A549 (cell line): Measurements from ENCODE around the gene ZC3HAV1. TPM values are rescaled to one million over a fixed set of nuclear protein-coding genes. Genes with fewer than 3 reads are reported as not detected.

Experiments used
- CBX2 ChIP-seq: fragments of 200-600 bp; sonication (generic); IDR thresholded peaks from 2 replicates; pipeline ENCODE4 v1.6.1; 2016; ENCODE audit warnings: low read depth, mild to moderate bottlenecking, borderline replicate concordance
- CBX8 ChIP-seq: fragments of 200-600 bp; sonication (generic); IDR thresholded peaks from 2 replicates; pipeline ENCODE4 v1.6.1; 2016
- EHMT2 ChIP-seq: fragments of 200-600 bp; sonication (generic); IDR thresholded peaks from 2 replicates; pipeline ENCODE4 v1.6.1; 2016; ENCODE audit warnings: antibody characterized with exemption, low read depth, mild to moderate bottlenecking, moderate library complexity
- EP300 ChIP-seq, 2 experiments: fragments of >200 bp; sonication (Bioruptor Twin); formaldehyde crosslinking; IDR thresholded peaks; 2 replicates in 1 of 2; 3 replicates in 1 of 2; pipeline ENCODE4 v1.6.1; 2016 to 2017
- ESRRA ChIP-seq: fragments of 150-350 bp; IDR thresholded peaks from 2 replicates; pipeline ENCODE4 v1.6.1; 2014; ENCODE audit warnings: mild to moderate bottlenecking, low read length, borderline replicate concordance
- FOXS1 ChIP-seq: fragments of 250-450 bp; sonication (Bioruptor Pico); IDR thresholded peaks from 2 replicates; pipeline ENCODE4 v1.5.0; 2020; ENCODE audit warnings: mild to moderate bottlenecking, moderate library complexity
- HOXA7 ChIP-seq: fragments of 250-450 bp; sonication (Bioruptor Pico); IDR thresholded peaks from 2 replicates; pipeline ENCODE4 v1.5.0; 2020; ENCODE audit warnings: mild to moderate bottlenecking, moderate library complexity
- HOXB5 ChIP-seq: fragments of 250-450 bp; sonication (Bioruptor Pico); IDR thresholded peaks from 2 replicates; pipeline ENCODE4 v1.5.0; 2020; ENCODE audit warnings: mild to moderate bottlenecking, moderate library complexity
- JUN ChIP-seq, 2 experiments: fragments of >200 bp; sonication (Bioruptor Twin); formaldehyde crosslinking; IDR thresholded peaks; 2 replicates in 1 of 2; 3 replicates in 1 of 2; pipeline ENCODE4 v1.6.1; 2016 to 2017
- JUNB ChIP-seq: fragments of >200 bp; sonication (Bioruptor Twin); formaldehyde crosslinking; IDR thresholded peaks from 2 replicates; pipeline ENCODE4 v1.6.1; 2016
- KDM1A ChIP-seq: fragments of 200-600 bp; sonication (generic); IDR thresholded peaks from 2 replicates; pipeline ENCODE4 v1.6.1; 2016; ENCODE audit warnings: low read depth, mild to moderate bottlenecking
- KDM5A ChIP-seq: fragments of 200-600 bp; sonication (generic); IDR thresholded peaks from 2 replicates; pipeline ENCODE4 v1.6.1; 2016; ENCODE audit warnings: antibody characterized with exemption, mild to moderate bottlenecking
- MAFK ChIP-seq: fragments of 450-650 bp; IDR thresholded peaks from 2 replicates; pipeline ENCODE4 v1.6.1; 2014; ENCODE audit not compliant: partially characterized antibody
- PHF8 ChIP-seq: fragments of 200-600 bp; sonication (generic); IDR thresholded peaks from 2 replicates; pipeline ENCODE4 v1.6.1; 2016; ENCODE audit warnings: low read depth, mild to moderate bottlenecking, antibody characterized with exemption, moderate library complexity, borderline replicate concordance
- RARB ChIP-seq: fragments of 250-450 bp; sonication (Bioruptor Pico); IDR thresholded peaks from 2 replicates; pipeline ENCODE4 v1.8.0; 2021; ENCODE audit warnings: mild to moderate bottlenecking, moderate library complexity
- RFX5 ChIP-seq: fragments of 450-650 bp; IDR thresholded peaks from 2 replicates; pipeline ENCODE4 v1.7.1; 2014; ENCODE audit warnings: antibody characterized with exemption, mild to moderate bottlenecking, moderate library complexity
- RNF2 ChIP-seq: fragments of 200-600 bp; sonication (generic); IDR thresholded peaks from 2 replicates; pipeline ENCODE4 v1.6.1; 2016; ENCODE audit warnings: low read depth, mild to moderate bottlenecking, antibody characterized with exemption, moderate library complexity, borderline replicate concordance
- TFCP2L1 ChIP-seq: fragments of 250-450 bp; sonication (Bioruptor Pico); IDR thresholded peaks from 2 replicates; pipeline ENCODE4 v1.5.0; 2021; ENCODE audit warnings: mild to moderate bottlenecking
- TP53 ChIP-seq: fragments of 250-450 bp; sonication (Bioruptor Pico); IDR thresholded peaks from 2 replicates; pipeline ENCODE4 v1.5.0; 2021; ENCODE audit warnings: mild to moderate bottlenecking, moderate library complexity
- ZC3H11A ChIP-seq: fragments of 450-650 bp; IDR thresholded peaks from 2 replicates; pipeline ENCODE4 v1.6.1; 2014; ENCODE audit warnings: antibody characterized with exemption, mild to moderate bottlenecking
- ZFP36 ChIP-seq: fragments of 450-650 bp; IDR thresholded peaks from 2 replicates; pipeline ENCODE4 v1.6.1; 2014; ENCODE audit warnings: borderline replicate concordance; ENCODE audit not compliant: partially characterized antibody
- ZNF302 ChIP-seq: fragments of 250-450 bp; sonication (Bioruptor Pico); IDR thresholded peaks from 2 replicates; pipeline ENCODE4 v1.9.0; 2021; ENCODE audit warnings: inconsistent platforms, mild to moderate bottlenecking, moderate library complexity
- ZSCAN20 ChIP-seq: fragments of 250-450 bp; sonication (Bioruptor Pico); IDR thresholded peaks from 2 replicates; pipeline ENCODE4 v1.8.0; 2022; ENCODE audit warnings: mild to moderate bottlenecking, moderate library complexity
- polyA plus RNA-seq, 4 experiments: library from polyadenylated mRNA; depleted of rRNA in 3 of 4; stranded (reverse); fragments of >200 nt; fragmentation: RNase III in 1 of 4; extraction: RNeasy Plus Mini Kit Qiagen cat#74134 plus additional on column Dnase treatment in 1 of 4; gene quantifications; 2 replicates in 3 of 4; 3 replicates in 1 of 4; pipeline ENCODE4 v1.2.3, GENCODE V29; 2011 to 2017
- TF ChIP-seq, protein P1 (sequence below): fragments of >200 bp; sonication (Bioruptor Twin); formaldehyde crosslinking; IDR thresholded peaks from 3 replicates; pipeline ENCODE4 v1.6.1; 2016
- TF ChIP-seq, protein P2 (sequence below): IDR thresholded peaks from 2 replicates; pipeline ENCODE4 v1.6.1; 2012; ENCODE audit warnings: low read depth, borderline replicate concordance
- TF ChIP-seq, protein P3 (sequence below): fragments of 150-350 bp; IDR thresholded peaks from 2 replicates; pipeline ENCODE4 v1.6.1; 2014; ENCODE audit warnings: low read depth, mild to moderate bottlenecking, low read length
- TF ChIP-seq, protein P4 (sequence below): fragments of 200-600 bp; sonication (generic); IDR thresholded peaks from 2 replicates; pipeline ENCODE4 v1.6.1; 2016; ENCODE audit warnings: antibody characterized with exemption, mild to moderate bottlenecking, moderate library complexity
- TF ChIP-seq, protein P5 (sequence below): fragments of >200 bp; sonication (Bioruptor Twin); formaldehyde crosslinking; IDR thresholded peaks from 3 replicates; pipeline ENCODE4 v1.5.1; 2016

Gene ZC3HAV1
- polyA plus RNA-seq, 2 of the 4 experiments (the other 2 are of a cell fraction) = 22.2 to 32.1 TPM

GRCh38 chr7:139133335-139134139, 24.0 kb upstream of the ZC3HAV1 start (continued):
- TF ChIP-seq JUN (IDR thresholded peaks at IDR 0.05) = peak in 1 of 2 experiments; percentile 89; a peak in 3 of 5 replicates
- no peak for TF ChIP-seq JUNB
- TF ChIP-seq CBX8 = no peak
- TF ChIP-seq HOXB5 = peak; percentile 68; the same call in 1 of the 2 replicates
- TF ChIP-seq, protein P1, sequence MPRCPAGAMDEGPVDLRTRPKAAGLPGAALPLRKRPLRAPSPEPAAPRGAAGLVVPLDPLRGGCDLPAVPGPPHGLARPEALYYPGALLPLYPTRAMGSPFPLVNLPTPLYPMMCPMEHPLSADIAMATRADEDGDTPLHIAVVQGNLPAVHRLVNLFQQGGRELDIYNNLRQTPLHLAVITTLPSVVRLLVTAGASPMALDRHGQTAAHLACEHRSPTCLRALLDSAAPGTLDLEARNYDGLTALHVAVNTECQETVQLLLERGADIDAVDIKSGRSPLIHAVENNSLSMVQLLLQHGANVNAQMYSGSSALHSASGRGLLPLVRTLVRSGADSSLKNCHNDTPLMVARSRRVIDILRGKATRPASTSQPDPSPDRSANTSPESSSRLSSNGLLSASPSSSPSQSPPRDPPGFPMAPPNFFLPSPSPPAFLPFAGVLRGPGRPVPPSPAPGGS = peak; percentile 70; the same call in 1 of the 3 replicates
- TF ChIP-seq FOXS1 = peak; percentile 80; the same call in 1 of the 2 replicates
- TF ChIP-seq RNF2 = 0 out of 2 replicates have a peak, but pooled peaks have one; percentile 29
- no peak for TF ChIP-seq ZSCAN20 (CRISPR knock-in tag)
- no peak for TF ChIP-seq EHMT2
- TF ChIP-seq KDM1A = no peak
- TF ChIP-seq PHF8 = peak; percentile 74; the same call in 1 of the 2 replicates
- no peak for TF ChIP-seq MAFK
- TF ChIP-seq, protein P2, sequence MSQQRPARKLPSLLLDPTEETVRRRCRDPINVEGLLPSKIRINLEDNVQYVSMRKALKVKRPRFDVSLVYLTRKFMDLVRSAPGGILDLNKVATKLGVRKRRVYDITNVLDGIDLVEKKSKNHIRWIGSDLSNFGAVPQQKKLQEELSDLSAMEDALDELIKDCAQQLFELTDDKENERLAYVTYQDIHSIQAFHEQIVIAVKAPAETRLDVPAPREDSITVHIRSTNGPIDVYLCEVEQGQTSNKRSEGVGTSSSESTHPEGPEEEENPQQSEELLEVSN = peak; percentile 97
- TF ChIP-seq ESRRA = no peak
- peak; percentile 87 for TF ChIP-seq RFX5
- TF ChIP-seq HOXA7 (CRISPR knock-in tag) = no peak
- no peak for TF ChIP-seq TFCP2L1
- no peak for TF ChIP-seq EP300 (IDR thresholded peaks at IDR 0.05)
- TF ChIP-seq ZNF302 (CRISPR knock-in tag) = no peak
- peak; percentile 77 for TF ChIP-seq KDM5A
- no peak for TF ChIP-seq CBX2
- peak; percentile 26; the same call in 1 of the 2 replicates for TF ChIP-seq ZC3H11A
- no peak for TF ChIP-seq RARB (CRISPR knock-in tag)
- TF ChIP-seq, protein P3, sequence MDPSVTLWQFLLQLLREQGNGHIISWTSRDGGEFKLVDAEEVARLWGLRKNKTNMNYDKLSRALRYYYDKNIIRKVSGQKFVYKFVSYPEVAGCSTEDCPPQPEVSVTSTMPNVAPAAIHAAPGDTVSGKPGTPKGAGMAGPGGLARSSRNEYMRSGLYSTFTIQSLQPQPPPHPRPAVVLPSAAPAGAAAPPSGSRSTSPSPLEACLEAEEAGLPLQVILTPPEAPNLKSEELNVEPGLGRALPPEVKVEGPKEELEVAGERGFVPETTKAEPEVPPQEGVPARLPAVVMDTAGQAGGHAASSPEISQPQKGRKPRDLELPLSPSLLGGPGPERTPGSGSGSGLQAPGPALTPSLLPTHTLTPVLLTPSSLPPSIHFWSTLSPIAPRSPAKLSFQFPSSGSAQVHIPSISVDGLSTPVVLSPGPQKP = no peak
- no peak for TF ChIP-seq ZFP36
- no peak for TF ChIP-seq TP53 (CRISPR knock-in tag)
- TF ChIP-seq, protein P4, sequence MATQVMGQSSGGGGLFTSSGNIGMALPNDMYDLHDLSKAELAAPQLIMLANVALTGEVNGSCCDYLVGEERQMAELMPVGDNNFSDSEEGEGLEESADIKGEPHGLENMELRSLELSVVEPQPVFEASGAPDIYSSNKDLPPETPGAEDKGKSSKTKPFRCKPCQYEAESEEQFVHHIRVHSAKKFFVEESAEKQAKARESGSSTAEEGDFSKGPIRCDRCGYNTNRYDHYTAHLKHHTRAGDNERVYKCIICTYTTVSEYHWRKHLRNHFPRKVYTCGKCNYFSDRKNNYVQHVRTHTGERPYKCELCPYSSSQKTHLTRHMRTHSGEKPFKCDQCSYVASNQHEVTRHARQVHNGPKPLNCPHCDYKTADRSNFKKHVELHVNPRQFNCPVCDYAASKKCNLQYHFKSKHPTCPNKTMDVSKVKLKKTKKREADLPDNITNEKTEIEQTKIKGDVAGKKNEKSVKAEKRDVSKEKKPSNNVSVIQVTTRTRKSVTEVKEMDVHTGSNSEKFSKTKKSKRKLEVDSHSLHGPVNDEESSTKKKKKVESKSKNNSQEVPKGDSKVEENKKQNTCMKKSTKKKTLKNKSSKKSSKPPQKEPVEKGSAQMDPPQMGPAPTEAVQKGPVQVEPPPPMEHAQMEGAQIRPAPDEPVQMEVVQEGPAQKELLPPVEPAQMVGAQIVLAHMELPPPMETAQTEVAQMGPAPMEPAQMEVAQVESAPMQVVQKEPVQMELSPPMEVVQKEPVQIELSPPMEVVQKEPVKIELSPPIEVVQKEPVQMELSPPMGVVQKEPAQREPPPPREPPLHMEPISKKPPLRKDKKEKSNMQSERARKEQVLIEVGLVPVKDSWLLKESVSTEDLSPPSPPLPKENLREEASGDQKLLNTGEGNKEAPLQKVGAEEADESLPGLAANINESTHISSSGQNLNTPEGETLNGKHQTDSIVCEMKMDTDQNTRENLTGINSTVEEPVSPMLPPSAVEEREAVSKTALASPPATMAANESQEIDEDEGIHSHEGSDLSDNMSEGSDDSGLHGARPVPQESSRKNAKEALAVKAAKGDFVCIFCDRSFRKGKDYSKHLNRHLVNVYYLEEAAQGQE = 0 out of 2 replicates have a peak, but pooled peaks have one; percentile 10
- TF ChIP-seq, protein P5, sequence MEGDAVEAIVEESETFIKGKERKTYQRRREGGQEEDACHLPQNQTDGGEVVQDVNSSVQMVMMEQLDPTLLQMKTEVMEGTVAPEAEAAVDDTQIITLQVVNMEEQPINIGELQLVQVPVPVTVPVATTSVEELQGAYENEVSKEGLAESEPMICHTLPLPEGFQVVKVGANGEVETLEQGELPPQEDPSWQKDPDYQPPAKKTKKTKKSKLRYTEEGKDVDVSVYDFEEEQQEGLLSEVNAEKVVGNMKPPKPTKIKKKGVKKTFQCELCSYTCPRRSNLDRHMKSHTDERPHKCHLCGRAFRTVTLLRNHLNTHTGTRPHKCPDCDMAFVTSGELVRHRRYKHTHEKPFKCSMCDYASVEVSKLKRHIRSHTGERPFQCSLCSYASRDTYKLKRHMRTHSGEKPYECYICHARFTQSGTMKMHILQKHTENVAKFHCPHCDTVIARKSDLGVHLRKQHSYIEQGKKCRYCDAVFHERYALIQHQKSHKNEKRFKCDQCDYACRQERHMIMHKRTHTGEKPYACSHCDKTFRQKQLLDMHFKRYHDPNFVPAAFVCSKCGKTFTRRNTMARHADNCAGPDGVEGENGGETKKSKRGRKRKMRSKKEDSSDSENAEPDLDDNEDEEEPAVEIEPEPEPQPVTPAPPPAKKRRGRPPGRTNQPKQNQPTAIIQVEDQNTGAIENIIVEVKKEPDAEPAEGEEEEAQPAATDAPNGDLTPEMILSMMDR = no peak
- TF ChIP-seq, all 56 proteins: peak for 23
